ENCODE data around the gene RFC5. TPM values are rescaled to one million over a fixed set of nuclear protein-coding genes. Genes with fewer than 3 reads are reported as not detected.

RFC5 gene
- total RNA-seq, 6 experiments from 2014 or later: 4.6 to 9.9 (median 8.5) TPM

DNA sequence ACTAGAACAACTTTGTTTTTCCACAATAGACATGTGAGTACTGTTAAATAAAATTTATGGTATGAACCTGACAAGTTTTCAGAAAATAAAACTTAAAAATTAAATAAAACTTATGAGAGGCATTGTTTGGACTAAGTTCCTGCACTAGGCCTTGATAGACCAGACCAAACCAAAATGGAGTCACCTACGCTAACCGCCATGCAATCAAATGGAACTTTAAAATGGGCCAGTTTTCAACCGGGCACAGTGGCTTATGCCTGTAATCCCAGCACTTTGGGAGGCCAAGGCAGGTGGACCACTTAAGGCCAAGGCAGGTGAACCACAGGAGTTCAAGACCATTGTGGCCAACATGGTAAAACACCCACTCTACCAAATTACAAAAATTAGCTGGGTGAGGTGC lies 5.1 kb upstream of the RFC5 start:
- Histone ChIP-seq H3K9me3 (no peaks in the 10 kb centered on the region), H3K27ac (no peak overlapping the region), H3K36me3 (no peaks in the 10 kb centered on the region), H3K4me3 (no peak overlapping the region), H3K27me3 (no peaks in the 10 kb centered on the region), H3K4me1 (peaks cover 0 to 12% (median 4%) of the 10 kb centered on the region in 4 donors)
- WGBS (ENCODE audit: insufficient coverage, low coverage, low lambda C conversion rate, missing lambda C conversion rate): 100% methylated on average over 2 of the region's 3 CpGs
- DNase-seq (no peak), ATAC-seq (no peak)
- intact Hi-C loops (cut with DNase I): no loop called here
- TF ChIP-seq POLR2A (IDR thresholded peaks at IDR 0.05) (no peak), CTCF (IDR thresholded peaks at IDR 0.05) (no peak)

- Histone ChIP-seq H3K9me3 (no peaks in the 10 kb centered on the region), H3K27ac (no peak overlapping the region), H3K27me3 (no peaks in the 10 kb centered on the region), H3K4me1 (peaks cover 0 to 12% (median 4%) of the 10 kb centered on the region in 4 donors), H3K4me3 (no peak overlapping the region), H3K36me3 (no peaks in the 10 kb centered on the region)
- DNase-seq: no peak
- 93% methylated on average over 3 of the region's 3 CpGs for whole genome bisulfite sequencing (ENCODE audit: insufficient coverage, low coverage, low lambda C conversion rate, missing lambda C conversion rate)
- ATAC-seq: no peak
- intact Hi-C loops (cut with DNase I): no loop called here
- no peak for TF ChIP-seq CTCF (IDR thresholded peaks at IDR 0.05)
- no peak for TF ChIP-seq POLR2A (IDR thresholded peaks at IDR 0.05)
Measured at GRCh38 chr12:118011961-118012360, 4.5 kb upstream of the RFC5 start.

DNA sequence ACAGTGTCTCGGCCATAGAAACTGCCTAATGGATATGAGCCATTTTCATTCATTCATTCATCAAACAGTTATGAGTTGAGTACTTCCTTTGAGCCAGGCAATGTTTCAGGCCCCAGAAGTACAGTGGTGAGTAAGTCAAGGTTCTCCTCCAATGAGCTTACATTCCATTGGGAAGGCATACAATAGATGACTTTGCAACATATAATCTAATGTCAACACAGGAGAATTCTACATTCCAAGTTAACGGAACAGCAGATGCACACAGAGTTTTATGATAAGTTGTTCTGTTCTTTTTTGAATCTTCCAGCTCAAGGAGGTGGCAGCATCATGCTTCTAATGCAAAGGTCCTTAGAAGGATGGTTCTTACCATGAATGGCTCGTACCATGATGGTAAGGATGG lies 3.2 kb upstream of the RFC5 start:
- H3K9me3 ChIP-seq: no peaks in the 10 kb centered on the region
- peaks cover 0 to 16% (median 4%) of the 10 kb centered on the region in 4 donors for H3K4me1 ChIP-seq
- 86% methylated on average over 3 of the region's 3 CpGs for WGBS (ENCODE audit: insufficient coverage, low coverage, low lambda C conversion rate, missing lambda C conversion rate)
- intact Hi-C loops (cut with DNase I): no loop called here
- H3K36me3 ChIP-seq: no peaks in the 10 kb centered on the region
- no peak for DNase-seq
- H3K27ac ChIP-seq: no peak overlapping the region
- H3K4me3 ChIP-seq: no peak overlapping the region
- no peak for ATAC-seq
- no peaks in the 10 kb centered on the region for H3K27me3 ChIP-seq
- TF ChIP-seq POLR2A (IDR thresholded peaks at IDR 0.05) (no peak), CTCF (IDR thresholded peaks at IDR 0.05) (no peak)

DNA sequence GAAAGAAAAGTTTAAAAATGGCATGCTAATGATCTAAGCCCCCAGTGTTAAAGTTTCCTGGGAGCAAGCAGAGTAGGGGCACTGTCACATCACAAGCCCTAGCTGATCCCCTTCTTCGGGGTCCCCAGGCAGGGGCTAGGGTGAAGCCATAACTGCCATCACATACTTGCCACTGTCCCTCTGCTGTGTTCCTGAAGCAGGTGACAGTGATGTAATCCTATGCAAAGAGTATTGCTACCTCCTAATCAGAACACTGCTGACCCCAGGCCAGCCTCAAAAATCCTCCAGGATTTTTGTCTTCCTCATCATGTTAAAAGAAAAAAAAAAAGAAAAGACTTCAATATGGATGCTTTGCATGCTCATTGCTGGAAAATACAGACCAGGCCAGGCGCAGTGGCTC lies 1.2 kb upstream of the RFC5 start:
- 100% methylated on average over 1 of the region's 2 CpGs for WGBS (ENCODE audit: insufficient coverage, low coverage, low lambda C conversion rate, missing lambda C conversion rate)
- H3K4me1 ChIP-seq: peaks cover 0 to 16% (median 4%) of the 10 kb centered on the region in 4 donors
- H3K36me3 ChIP-seq: peaks cover 0 to 12% (median 0%) of the 10 kb centered on the region in 4 donors
- TF ChIP-seq POLR2A (IDR thresholded peaks at IDR 0.05) (no peak), CTCF (IDR thresholded peaks at IDR 0.05) (no peak)
- no peaks in the 10 kb centered on the region for H3K27me3 ChIP-seq
- intact Hi-C loops (cut with DNase I): no loop called here
- ATAC-seq: peak in 3 of 4 donors; percentile 33 to 55 (median 52)
- DNase-seq: no peak
- H3K4me3 ChIP-seq: peak overlapping the region in 1 of 3 donors; percentile 87
- H3K27ac ChIP-seq: peak overlapping the region; percentile 80 to 97 (median 94)
- no peaks in the 10 kb centered on the region for H3K9me3 ChIP-seq

GRCh38 chr12:118015944-118016343 lies 559 bp upstream of the RFC5 start:
- intact Hi-C loops (cut with DNase I): no loop called here
- 6% methylated on average over 9 of the region's 9 CpGs for WGBS (ENCODE audit: insufficient coverage, low coverage, low lambda C conversion rate, missing lambda C conversion rate)
- peak; percentile 66 to 81 (median 76) for ATAC-seq

More at GRCh38 chr12:118015944-118016343, 559 bp upstream of the RFC5 start:
- no peak for TF ChIP-seq POLR2A (IDR thresholded peaks at IDR 0.05)
- TF ChIP-seq CTCF (IDR thresholded peaks at IDR 0.05): no peak
- peaks cover 0 to 18% (median 2%) of the 10 kb centered on the region in 4 donors for H3K36me3 ChIP-seq
- no peaks in the 10 kb centered on the region for H3K27me3 ChIP-seq
- peaks cover 0 to 16% (median 4%) of the 10 kb centered on the region in 4 donors for H3K4me1 ChIP-seq
- peak overlapping the region; percentile 80 to 87 (median 84) for H3K4me3 ChIP-seq
- H3K27ac ChIP-seq: peak overlapping the region; percentile 80 to 97 (median 94)
- DNase-seq: no peak
- H3K9me3 ChIP-seq: no peaks in the 10 kb centered on the region
